GM19463 (cell line): ENCODE results near the gene PARS2.
A peak's percentile ranks its signal among the peaks of the same experiment; 100 is the strongest.

Experiments used
- ATAC-seq: cut with Tn5 transposase; IDR thresholded peaks from one replicate; pipeline ENCODE4 v1.9.1; 2021; ENCODE audit warnings: mild to moderate bottlenecking, moderate library complexity; ENCODE audit not compliant: unreplicated experiment

PARS2 gene

GRCh38 chr1:54764133-54764921 lies at the start of gene PARS2:
PARS2 (minus strand) TSS chr1:54764523; CDS start chr1:54759161, 5,362 bp downstream.
- ATAC-seq = peak; percentile 97

- ATAC-seq = no peak
Measured at GRCh38 chr1:54814126-54814498, 49.8 kb upstream of the PARS2 start.

- no peak for ATAC-seq
Measured at GRCh38 chr1:54813485-54814125, 49.3 kb upstream of the PARS2 start.

GRCh38 chr1:54812801-54813484 lies 48.6 kb upstream of the PARS2 start:
- no peak for ATAC-seq

GRCh38 chr1:54811739-54812655 lies 47.7 kb upstream of the PARS2 start:
- ATAC-seq = no peak

GRCh38 chr1:54811066-54811465 lies 46.7 kb upstream of the PARS2 start:
- ATAC-seq = no peak

- ATAC-seq = peak; percentile 79
Measured at GRCh38 chr1:54810153-54810942, 46.0 kb upstream of the PARS2 start.

GRCh38 chr1:54809496-54810074 lies 45.3 kb upstream of the PARS2 start:
- no peak for ATAC-seq

- ATAC-seq = no peak
Measured at GRCh38 chr1:54808443-54809207, 44.3 kb upstream of the PARS2 start.

GRCh38 chr1:54807756-54808155 lies 43.4 kb upstream of the PARS2 start:
- ATAC-seq = no peak

GRCh38 chr1:54806931-54807611 lies 42.7 kb upstream of the PARS2 start:
- ATAC-seq = no peak

- no peak for ATAC-seq
Measured at GRCh38 chr1:54805981-54806381, 41.7 kb upstream of the PARS2 start.

GRCh38 chr1:54805466-54805865 lies 41.1 kb upstream of the PARS2 start:
- no peak for ATAC-seq

- peak; percentile 29 for ATAC-seq
Measured at GRCh38 chr1:54804471-54805132, 40.3 kb upstream of the PARS2 start.

- no peak for ATAC-seq
Measured at GRCh38 chr1:54803761-54804470, 39.6 kb upstream of the PARS2 start.

GRCh38 chr1:54800899-54801759 lies 36.8 kb upstream of the PARS2 start, which contains the start of gene TTC22:
TTC22 (minus strand) TSS chr1:54801323; CDS start chr1:54801163, 160 bp downstream.
- ATAC-seq = peak; percentile 72
